ENCODE data around the gene LGALS7B. TPM values are rescaled to one million over a fixed set of nuclear protein-coding genes. Genes with fewer than 3 reads are reported as not detected.

The LGALS7B gene
- total and polyA plus RNA-seq, 12 donors, result 0.33 to 1.0 TPM; not detected in 10

- no peaks in the 10 kb centered on the region for H3K27me3 ChIP-seq
- no peak overlapping the region for H3K27ac ChIP-seq
- H3K36me3 ChIP-seq (replicated peaks in 1 of 2), result no peaks in the 10 kb centered on the region
- 85 to 90% (median 90%) methylated on average over 10 of the region's 10 CpGs for WGBS, 4 donors
- intact Hi-C loops (cut with DNase I), result no loop called here
- H3K4me1 ChIP-seq (replicated peaks in 1 of 2), result no peaks in the 10 kb centered on the region
- no peak for DNase-seq
- no peak for TF ChIP-seq POLR2A (IDR thresholded peaks at IDR 0.05)
- no peak for TF ChIP-seq CTCF (IDR thresholded peaks at IDR 0.05)
- no peaks in the 10 kb centered on the region for H3K9me3 ChIP-seq (replicated peaks in 1 of 3)
- no peak overlapping the region for H3K4me3 ChIP-seq
Observed at GRCh38 chr19:38799104-38799503, 10.1 kb downstream of the LGALS7B start.

- Histone ChIP-seq H3K4me1 (replicated peaks in 1 of 2) (no peaks in the 10 kb centered on the region), H3K36me3 (replicated peaks in 1 of 2) (no peaks in the 10 kb centered on the region), H3K27ac (no peak overlapping the region), H3K4me3 (no peak overlapping the region), H3K27me3 (no peaks in the 10 kb centered on the region), H3K9me3 (replicated peaks in 1 of 3) (no peaks in the 10 kb centered on the region)
- DNase-seq, result no peak
- intact Hi-C loops (cut with DNase I), result no loop called here
- 84 to 95% (median 87%) methylated on average over 5 of the region's 5 CpGs for WGBS, 4 donors
- TF ChIP-seq POLR2A (IDR thresholded peaks at IDR 0.05) (no peak), CTCF (IDR thresholded peaks at IDR 0.05) (no peak)
Observed at GRCh38 chr19:38800577-38801347, 11.8 kb downstream of the LGALS7B start.

GRCh38 chr19:38801359-38802095, 12.5 kb downstream of the LGALS7B start:
- TF ChIP-seq CTCF (IDR thresholded peaks at IDR 0.05) (no peak), POLR2A (IDR thresholded peaks at IDR 0.05) (no peak)
- Histone ChIP-seq H3K4me1 (replicated peaks in 1 of 2) (no peaks in the 10 kb centered on the region), H3K27ac (no peak overlapping the region), H3K36me3 (replicated peaks in 1 of 2) (no peaks in the 10 kb centered on the region), H3K27me3 (no peaks in the 10 kb centered on the region), H3K9me3 (replicated peaks in 1 of 3) (no peaks in the 10 kb centered on the region), H3K4me3 (no peak overlapping the region)
- whole genome bisulfite sequencing, 4 donors, result 93 to 96% (median 95%) methylated on average over 12 of the region's 12 CpGs
- no peak for DNase-seq
- intact Hi-C loops (cut with DNase I), result no loop called here

GRCh38 chr19:38803543-38803942, 14.5 kb downstream of the LGALS7B start:
- no peaks in the 10 kb centered on the region for H3K9me3 ChIP-seq (replicated peaks in 1 of 3)
- no peak overlapping the region for H3K4me3 ChIP-seq
- DNase-seq, result no peak
- intact Hi-C loops (cut with DNase I), result no loop called here
- H3K27me3 ChIP-seq, result no peaks in the 10 kb centered on the region
- 84 to 89% (median 85%) methylated on average over 10 of the region's 10 CpGs for WGBS, 4 donors
- H3K4me1 ChIP-seq (replicated peaks in 1 of 2), result no peaks in the 10 kb centered on the region
- no peaks in the 10 kb centered on the region for H3K36me3 ChIP-seq (replicated peaks in 1 of 2)
- TF ChIP-seq CTCF (IDR thresholded peaks at IDR 0.05) (no peak), POLR2A (IDR thresholded peaks at IDR 0.05) (no peak)
- H3K27ac ChIP-seq, result no peak overlapping the region
